K562 (cell line): ENCODE measurements around the gene APC2. TPM values are rescaled to one million over a fixed set of nuclear protein-coding genes. Genes with fewer than 3 reads are reported as not detected.
A peak's percentile ranks its signal among the peaks of the same experiment; 100 is the strongest.

ENCODE experiments used
- GTF3C2 ChIP-seq: IDR thresholded peaks from 3 replicates; pipeline ENCODE4 v1.6.1; 2011; ENCODE audit warnings: borderline replicate concordance, mild to moderate bottlenecking, moderate library complexity; ENCODE audit not compliant: insufficient read length; ENCODE audit errors: extremely low read depth
- JUN ChIP-seq, 2 experiments: sonication (generic) in 1 of 2; formaldehyde crosslinking in 1 of 2; IDR thresholded peaks; 2 replicates each; pipeline versions ENCODE4 v1.6.1 to v1.8.0; 2012 to 2022; ENCODE audit warnings: borderline replicate concordance in 2 of 2, mild to moderate bottlenecking in 2 of 2, improper control_type of control experiment in 1 of 2, low read depth in 1 of 2, low read length in 1 of 2, missing genetic modification reagents in 1 of 2
- RERE ChIP-seq: sonication (generic); formaldehyde crosslinking; IDR thresholded peaks from 2 replicates; pipeline ENCODE4 v1.8.0; 2023; ENCODE audit warnings: missing genetic modification reagents, mild to moderate bottlenecking, borderline replicate concordance
- SRSF1 ChIP-seq: fragments of 200-400 bp; formaldehyde crosslinking; IDR thresholded peaks from 2 replicates; pipeline ENCODE4 v1.6.1; 2017; ENCODE audit warnings: mild to moderate bottlenecking, low read depth, low read length, moderate library complexity
- ZNF143 ChIP-seq: sonication (generic); formaldehyde crosslinking; IDR thresholded peaks from 2 replicates; pipeline ENCODE4 v1.9.0; 2022; ENCODE audit warnings: mild to moderate bottlenecking, missing genetic modification reagents
- ZNF407 ChIP-seq: fragments of 450-650 bp; IDR thresholded peaks from 2 replicates; pipeline ENCODE4 v1.6.1; 2016; ENCODE audit warnings: low read depth
- ZNF655 ChIP-seq: fragments of 250-450 bp; sonication (Bioruptor Pico); IDR thresholded peaks from 2 replicates; pipeline ENCODE4 v1.5.0; 2021
- polyA plus RNA-seq, 8 experiments: library from polyadenylated mRNA; depleted of rRNA in 4 of 8; stranded (reverse) in 5 of 8; unstranded in 3 of 8; fragments of >200 nt; fragmentation: Nextera tagmentation in 2 of 8; fragmentation: Illumina TruSeq in 1 of 8; extraction: Ambion mirVana in 2 of 8; extraction: Trizol in 1 of 8; gene quantifications; 2 replicates each; pipeline versions ENCODE4 v1.2.1 to v1.2.3, GENCODE V29; 2011 to 2014; ENCODE audit warnings: inconsistent platforms in 1 of 8, missing spikeins in 1 of 8
- total RNA-seq, 7 experiments: library from RNA; depleted of rRNA in 6 of 7; stranded (reverse); fragments of >200 nt in 6 of 7; fragmentation: Illumina TruSeq in 2 of 7; extraction: Trizol in 2 of 7; gene quantifications; 2 replicates each; pipeline versions ENCODE4 v1.2.1 to v1.2.3, GENCODE V29; 2011 to 2021; ENCODE audit warnings: low replicate concordance in 1 of 7

APC2 gene
- total and polyA plus RNA-seq, 9 of the 15 experiments (the other 6 are each of a cell fraction or from before 2014, with no cell fraction given), result 0.01 to 0.40 (median 0.05) TPM; not detected in 3

- TF ChIP-seq RERE (CRISPR knock-in tag) (peak; percentile 46; the same call in 1 of the 2 replicates), ZNF407 (no peak), SRSF1 (no peak), ZNF655 (CRISPR knock-in tag) (no peak), ZNF143 (CRISPR knock-in tag) (peak; percentile 52), JUN (IDR thresholded peaks at IDR 0.05; ENCODE audit: borderline replicate concordance, low read depth, low read length) (0 out of 2 replicates have a peak, but pooled peaks have one; percentile 13), JUN (CRISPR knock-in tag; IDR thresholded peaks at IDR 0.05; ENCODE audit: borderline replicate concordance) (no peak), GTF3C2 (no peak)
Observed at GRCh38 chr19:1492474-1493006, 42.6 kb downstream of the APC2 start (continued).
